ENCODE measurements around the gene MGAT4A. TPM values are rescaled to one million over a fixed set of nuclear protein-coding genes. Genes with fewer than 3 reads are reported as not detected.
"Not testable (repeated sequence)": the region's sequence is repeated elsewhere in the genome, so short reads cannot be mapped to it uniquely, and the experiment has no call there.

MGAT4A gene
- total and polyA plus RNA-seq, 10 of the 15 experiments (the other 5 are each of a cell fraction or from before 2014, with no cell fraction given) = 4.3 to 23.4 (median 13.6) TPM

GRCh38 chr2:98753801-98754200 is 22.9 kb upstream of the MGAT4A start (continued):
- TF ChIP-seq SKIL (IDR thresholded peaks at IDR 0.05; ENCODE audit: low read depth, poor library complexity, severe bottlenecking) (no peak), RCOR1 (conservative IDR thresholded peaks at IDR 0.05; ENCODE audit: low read depth, low read length) (no peak), ETV6 (conservative IDR thresholded peaks at IDR 0.05 in 1 of 2, IDR thresholded peaks at IDR 0.05 in 1 of 2; ENCODE audit: borderline replicate concordance in 1 of 2, low read depth in 1 of 2) (no peak), SP1 (IDR thresholded peaks at IDR 0.05; ENCODE audit: low read depth, low read length) (no peak)

- H3K9ac ChIP-seq (ENCODE audit: control insufficient read depth, insufficient read depth, low read length); H3K27ac ChIP-seq (ENCODE audit: control insufficient read depth, insufficient read depth); H3K27me3 ChIP-seq (replicated peaks in 1 of 2; ENCODE audit: control insufficient read depth in 2 of 2, insufficient read depth in 2 of 2, low read length in 1 of 2); ATAC-seq; POLR2A ChIA-PET; intact Hi-C loops (cut with micrococcal nuclease; ENCODE audit: unreplicated experiment); CTCF ChIA-PET; H3K79me2 ChIP-seq (ENCODE audit: control insufficient read depth, insufficient read depth, low read length); H4K20me1 ChIP-seq (ENCODE audit: control insufficient read depth, insufficient read depth); H3K4me3 ChIP-seq; in situ Hi-C loops (cut with MboI); BruUV-seq (replicated peaks); H3K9me3 ChIP-seq (replicated peaks; ENCODE audit: control insufficient read depth, insufficient read depth, low read length); H3K4me2 ChIP-seq (ENCODE audit: control insufficient read depth, insufficient read depth); H3K36me3 ChIP-seq (ENCODE audit: control insufficient read depth in 2 of 2, insufficient read depth in 2 of 2, low read length in 1 of 2); H2AFZ ChIP-seq (ENCODE audit: control insufficient read depth, low read depth, low read length); FAIRE-seq; DNase-seq (ENCODE audit: low read depth, low spot score); RAD21 ChIA-PET (ENCODE audit: unreplicated experiment): not testable (repeated sequence)
- peaks cover 24% of the 10 kb centered on the region for H3K4me1 ChIP-seq (ENCODE audit: control insufficient read depth, insufficient read depth, low read length)
- SMC1A ChIA-PET (ENCODE audit: uncharacterized antibody, unreplicated experiment) = interaction anchor here (1.0 kb wide), 1 partner anchor 68 kb away, joined by 3 read pairs; no protein-coding TSS in a partner anchor
- 52% methylated on average over 4 of the region's 4 CpGs for WGBS (ENCODE audit: insufficient coverage, insufficient replicate concordance, low lambda C conversion rate, missing lambda C conversion rate)
Observed at GRCh38 chr2:98752711-98753110, 21.8 kb upstream of the MGAT4A start.

All from GM12878 (cell line).